ENCODE data around the gene TMEM44.

TMEM44 gene

DNA sequence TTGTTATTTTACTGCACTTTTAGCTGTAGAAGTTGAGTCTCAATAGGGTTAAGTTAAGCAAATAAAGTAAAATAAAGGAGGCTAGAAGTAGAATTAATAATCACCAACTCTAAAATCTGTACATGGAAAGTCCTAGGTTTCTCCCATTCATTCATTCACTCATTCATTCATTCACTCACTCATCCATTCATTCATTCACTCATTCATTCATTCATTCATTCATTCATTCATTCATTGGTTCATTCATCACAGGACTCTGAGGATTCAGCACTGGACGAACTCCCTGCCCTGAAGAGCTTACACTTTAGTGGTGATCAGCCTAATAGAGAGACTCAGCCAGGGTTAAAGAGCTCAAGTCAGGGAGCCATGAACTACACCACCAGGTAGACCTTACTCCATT is 43.3 kb upstream of the TMEM44 start:
- Histone ChIP-seq H3K79me2 (ENCODE audit: control insufficient read depth, insufficient read depth, low read length, poor library complexity) (peaks cover 4% of the 10 kb centered on the region), H3K79me1 (ENCODE audit: low read length) (peaks cover 3% of the 10 kb centered on the region), H3K9me3 (ENCODE audit: insufficient read depth, low read depth, low read length) (no peaks in the 10 kb centered on the region), H3K23ac (ENCODE audit: low read length) (no peak overlapping the region), H2AK5ac (ENCODE audit: low read length) (no peak overlapping the region), H2BK12ac (ENCODE audit: low read length) (no peak overlapping the region), H3K4ac (ENCODE audit: low read depth, low read length) (no peak overlapping the region), H3K14ac (ENCODE audit: low read length) (no peak overlapping the region), H3K36me3 (ENCODE audit: control insufficient read depth in 1 of 2, insufficient read depth in 2 of 2, low read length in 2 of 2) (no peaks in the 10 kb centered on the region), H3K4me3 (ENCODE audit: low read depth, low read length) (no peak overlapping the region), H3K18ac (ENCODE audit: low read length) (no peak overlapping the region), H3K27me3 (ENCODE audit: insufficient read depth, low read length) (no peaks in the 10 kb centered on the region), H3K4me2 (ENCODE audit: low read length) (no peak overlapping the region), H3K4me1 (ENCODE audit: control insufficient read depth in 1 of 2, insufficient read depth in 2 of 2, low read length in 2 of 2) (peaks cover 0 to 3% of the 10 kb centered on the region in 2 experiments), H2BK120ac (ENCODE audit: insufficient read depth, low read length, poor library complexity) (no peak overlapping the region), H4K12ac (ENCODE audit: low read depth, low read length) (no peak overlapping the region), H2AFZ (ENCODE audit: insufficient read depth, low read length, poor library complexity) (no peak overlapping the region), H3K27ac (ENCODE audit: low read depth, low read length) (no peak overlapping the region), H2BK5ac (ENCODE audit: low read depth, low read length, poor library complexity) (no peak overlapping the region), H4K91ac (ENCODE audit: low read depth, low read length) (no peak overlapping the region), H3K9ac (ENCODE audit: low read length) (no peak overlapping the region), H4K8ac (ENCODE audit: low read depth, low read length) (no peak overlapping the region)
- WGBS (ENCODE audit: extremely low coverage, insufficient coverage, insufficient read length), result no CpG with 5 or more reads among the region's 1 CpG
- no peak for DNase-seq

DNA sequence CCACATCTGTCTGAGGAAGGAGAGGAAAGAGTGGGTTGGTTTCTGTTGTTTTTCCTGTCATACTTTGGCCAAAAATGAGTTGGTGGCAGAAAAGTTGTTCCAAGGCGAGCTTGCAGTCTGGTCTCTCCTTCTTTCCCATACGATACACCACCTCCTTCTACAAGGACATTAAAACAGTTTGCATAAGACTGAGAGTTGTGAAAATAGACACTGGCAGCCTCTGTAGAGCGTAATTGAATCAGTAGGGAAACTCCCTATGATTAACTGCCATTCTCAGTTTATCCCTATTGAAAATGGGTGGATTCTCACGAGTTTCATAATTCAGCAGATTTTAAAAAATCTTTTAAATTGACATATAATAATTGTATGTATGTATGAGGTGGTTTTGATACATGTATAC is 42.5 kb upstream of the TMEM44 start:
- H2AFZ ChIP-seq (ENCODE audit: insufficient read depth, low read length, poor library complexity), result no peak overlapping the region
- no CpG with 5 or more reads among the region's 4 CpGs for WGBS (ENCODE audit: extremely low coverage, insufficient coverage, insufficient read length)

DNA sequence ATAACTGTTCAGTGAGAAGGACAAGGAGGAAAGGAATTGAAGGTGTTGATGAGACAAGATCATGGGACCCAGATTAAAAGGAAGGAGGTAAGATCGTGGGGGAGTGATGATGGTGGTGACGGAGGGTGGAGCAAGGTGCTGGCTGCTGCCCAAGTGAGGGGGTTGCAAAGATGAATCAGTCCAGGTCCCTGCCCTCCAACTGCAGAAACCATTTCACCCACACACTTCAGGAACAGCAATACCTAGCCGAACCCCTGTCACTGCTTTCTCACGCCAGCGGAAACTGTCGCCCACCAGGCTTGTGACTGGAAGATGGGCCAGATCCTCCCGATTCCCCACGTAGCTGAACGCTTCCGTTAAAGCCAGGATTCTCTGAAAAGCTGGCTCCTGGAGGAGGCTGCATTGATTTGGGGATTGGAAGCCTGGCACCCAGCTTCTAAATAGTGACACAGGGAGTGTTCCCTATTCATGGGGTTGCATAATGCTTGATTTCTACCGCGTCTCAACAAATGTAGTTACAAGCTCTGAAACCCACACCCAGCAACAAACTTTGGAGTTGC is 41.9 kb upstream of the TMEM44 start:
- no peak overlapping the region for H3K14ac ChIP-seq (ENCODE audit: low read length)
- no peak overlapping the region for H3K27ac ChIP-seq (ENCODE audit: low read depth, low read length)
- no peak overlapping the region for H3K4me3 ChIP-seq (ENCODE audit: low read depth, low read length)
- no CpG with 5 or more reads among the region's 12 CpGs for WGBS (ENCODE audit: extremely low coverage, insufficient coverage, insufficient read length)
- no peak overlapping the region for H4K12ac ChIP-seq (ENCODE audit: low read depth, low read length)
- no peak overlapping the region for H3K9ac ChIP-seq (ENCODE audit: low read length)
- H3K79me2 ChIP-seq (ENCODE audit: control insufficient read depth, insufficient read depth, low read length, poor library complexity), result peaks cover 4% of the 10 kb centered on the region
- no peak overlapping the region for H3K4ac ChIP-seq (ENCODE audit: low read depth, low read length)
- DNase-seq, result no peak
- H4K91ac ChIP-seq (ENCODE audit: low read depth, low read length), result no peak overlapping the region
- no peak overlapping the region for H2BK120ac ChIP-seq (ENCODE audit: insufficient read depth, low read length, poor library complexity)
- H2AFZ ChIP-seq (ENCODE audit: insufficient read depth, low read length, poor library complexity), result no peak overlapping the region
- no peaks in the 10 kb centered on the region for H3K27me3 ChIP-seq (ENCODE audit: insufficient read depth, low read length)
- no peaks in the 10 kb centered on the region for H3K9me3 ChIP-seq (ENCODE audit: insufficient read depth, low read depth, low read length)
- peaks cover 0 to 3% of the 10 kb centered on the region in 2 experiments for H3K4me1 ChIP-seq (ENCODE audit: control insufficient read depth in 1 of 2, insufficient read depth in 2 of 2, low read length in 2 of 2)
- no peak overlapping the region for H2BK12ac ChIP-seq (ENCODE audit: low read length)
- H3K36me3 ChIP-seq (ENCODE audit: control insufficient read depth in 1 of 2, insufficient read depth in 2 of 2, low read length in 2 of 2), result no peaks in the 10 kb centered on the region
- H3K4me2 ChIP-seq (ENCODE audit: low read length), result no peak overlapping the region
- H3K79me1 ChIP-seq (ENCODE audit: low read length), result peaks cover 3% of the 10 kb centered on the region
- H2AK5ac ChIP-seq (ENCODE audit: low read length), result no peak overlapping the region
- no peak overlapping the region for H2BK5ac ChIP-seq (ENCODE audit: low read depth, low read length, poor library complexity)
- H3K23ac ChIP-seq (ENCODE audit: low read length), result no peak overlapping the region
- H3K18ac ChIP-seq (ENCODE audit: low read length), result no peak overlapping the region
- no peak overlapping the region for H4K8ac ChIP-seq (ENCODE audit: low read depth, low read length)

More for the DNA sequence above, 42.5 kb upstream of the TMEM44 start:
- no peak overlapping the region for H4K12ac ChIP-seq (ENCODE audit: low read depth, low read length)
- no peak overlapping the region for H3K9ac ChIP-seq (ENCODE audit: low read length)
- no peak overlapping the region for H3K14ac ChIP-seq (ENCODE audit: low read length)
- H2BK12ac ChIP-seq (ENCODE audit: low read length), result no peak overlapping the region
- H2BK120ac ChIP-seq (ENCODE audit: insufficient read depth, low read length, poor library complexity), result no peak overlapping the region
- no peak overlapping the region for H3K4me2 ChIP-seq (ENCODE audit: low read length)
- no peak overlapping the region for H3K27ac ChIP-seq (ENCODE audit: low read depth, low read length)
- DNase-seq, result no peak
- H3K27me3 ChIP-seq (ENCODE audit: insufficient read depth, low read length), result no peaks in the 10 kb centered on the region
- no peak overlapping the region for H3K18ac ChIP-seq (ENCODE audit: low read length)
- H3K4me1 ChIP-seq (ENCODE audit: control insufficient read depth in 1 of 2, insufficient read depth in 2 of 2, low read length in 2 of 2), result peaks cover 0 to 3% of the 10 kb centered on the region in 2 experiments
- H2AK5ac ChIP-seq (ENCODE audit: low read length), result no peak overlapping the region
- H3K4me3 ChIP-seq (ENCODE audit: low read depth, low read length), result no peak overlapping the region
- H3K23ac ChIP-seq (ENCODE audit: low read length), result no peak overlapping the region
- peaks cover 4% of the 10 kb centered on the region for H3K79me2 ChIP-seq (ENCODE audit: control insufficient read depth, insufficient read depth, low read length, poor library complexity)
- H3K79me1 ChIP-seq (ENCODE audit: low read length), result peaks cover 3% of the 10 kb centered on the region
- no peak overlapping the region for H2BK5ac ChIP-seq (ENCODE audit: low read depth, low read length, poor library complexity)
- no peaks in the 10 kb centered on the region for H3K9me3 ChIP-seq (ENCODE audit: insufficient read depth, low read depth, low read length)
- no peak overlapping the region for H4K8ac ChIP-seq (ENCODE audit: low read depth, low read length)
- no peaks in the 10 kb centered on the region for H3K36me3 ChIP-seq (ENCODE audit: control insufficient read depth in 1 of 2, insufficient read depth in 2 of 2, low read length in 2 of 2)
- no peak overlapping the region for H4K91ac ChIP-seq (ENCODE audit: low read depth, low read length)
- no peak overlapping the region for H3K4ac ChIP-seq (ENCODE audit: low read depth, low read length)

DNA sequence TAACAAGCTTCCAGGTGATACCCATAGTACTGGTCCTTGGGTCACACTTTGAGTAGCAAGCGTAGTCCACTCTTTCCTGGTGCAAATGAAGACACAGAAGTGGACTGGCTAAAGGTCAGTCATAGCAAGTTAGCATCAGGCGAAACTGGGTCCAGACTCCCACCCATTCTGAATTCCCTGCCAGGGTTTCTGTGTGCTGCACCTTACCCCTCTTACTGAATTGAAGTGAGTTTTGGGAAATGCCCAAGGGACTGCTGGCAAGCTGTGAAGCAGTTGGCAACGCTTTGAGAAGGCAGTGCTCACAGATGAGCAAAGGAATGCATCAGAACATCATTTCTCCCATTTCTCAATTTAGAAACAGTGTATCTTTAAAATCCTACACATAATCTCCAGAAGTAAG is 40.5 kb upstream of the TMEM44 start:
- Histone ChIP-seq H3K18ac (ENCODE audit: low read length) (no peak overlapping the region), H3K27ac (ENCODE audit: low read depth, low read length) (no peak overlapping the region), H3K9me3 (ENCODE audit: insufficient read depth, low read depth, low read length) (no peaks in the 10 kb centered on the region), H2BK120ac (ENCODE audit: insufficient read depth, low read length, poor library complexity) (no peak overlapping the region), H3K23ac (ENCODE audit: low read length) (no peak overlapping the region), H3K4me3 (ENCODE audit: low read depth, low read length) (no peak overlapping the region), H3K9ac (ENCODE audit: low read length) (no peak overlapping the region), H4K12ac (ENCODE audit: low read depth, low read length) (no peak overlapping the region), H3K79me1 (ENCODE audit: low read length) (peaks cover 3% of the 10 kb centered on the region), H3K4me1 (ENCODE audit: control insufficient read depth in 1 of 2, insufficient read depth in 2 of 2, low read length in 2 of 2) (peaks cover 0 to 3% of the 10 kb centered on the region in 2 experiments), H3K27me3 (ENCODE audit: insufficient read depth, low read length) (no peaks in the 10 kb centered on the region), H3K79me2 (ENCODE audit: control insufficient read depth, insufficient read depth, low read length, poor library complexity) (peaks cover 4% of the 10 kb centered on the region), H3K4me2 (ENCODE audit: low read length) (no peak overlapping the region), H3K4ac (ENCODE audit: low read depth, low read length) (no peak overlapping the region), H2BK12ac (ENCODE audit: low read length) (no peak overlapping the region), H2AFZ (ENCODE audit: insufficient read depth, low read length, poor library complexity) (no peak overlapping the region), H4K91ac (ENCODE audit: low read depth, low read length) (no peak overlapping the region), H3K36me3 (ENCODE audit: control insufficient read depth in 1 of 2, insufficient read depth in 2 of 2, low read length in 2 of 2) (peaks cover 3 to 6% of the 10 kb centered on the region in 2 experiments), H3K14ac (ENCODE audit: low read length) (no peak overlapping the region), H4K8ac (ENCODE audit: low read depth, low read length) (no peak overlapping the region), H2AK5ac (ENCODE audit: low read length) (no peak overlapping the region), H2BK5ac (ENCODE audit: low read depth, low read length, poor library complexity) (no peak overlapping the region)
- WGBS (ENCODE audit: extremely low coverage, insufficient coverage, insufficient read length), result no CpG with 5 or more reads among the region's 3 CpGs
- DNase-seq, result no peak

Measured in trophoblast cell (in vitro differentiated cells and primary cell).